Amygdala (tissue), 56 donors: Measurements from ENCODE around the gene PRKAB2.
"Not testable (repeated sequence)": the region's sequence is repeated elsewhere in the genome, so short reads cannot be mapped to it uniquely, and the experiment has no call there.

Source experiments
- DNase-seq, 56 donors: peaks; one replicate each; lab custom pipeline; 2025; lab: John Stamatoyannopoulos, UW

PRKAB2 gene

DNA sequence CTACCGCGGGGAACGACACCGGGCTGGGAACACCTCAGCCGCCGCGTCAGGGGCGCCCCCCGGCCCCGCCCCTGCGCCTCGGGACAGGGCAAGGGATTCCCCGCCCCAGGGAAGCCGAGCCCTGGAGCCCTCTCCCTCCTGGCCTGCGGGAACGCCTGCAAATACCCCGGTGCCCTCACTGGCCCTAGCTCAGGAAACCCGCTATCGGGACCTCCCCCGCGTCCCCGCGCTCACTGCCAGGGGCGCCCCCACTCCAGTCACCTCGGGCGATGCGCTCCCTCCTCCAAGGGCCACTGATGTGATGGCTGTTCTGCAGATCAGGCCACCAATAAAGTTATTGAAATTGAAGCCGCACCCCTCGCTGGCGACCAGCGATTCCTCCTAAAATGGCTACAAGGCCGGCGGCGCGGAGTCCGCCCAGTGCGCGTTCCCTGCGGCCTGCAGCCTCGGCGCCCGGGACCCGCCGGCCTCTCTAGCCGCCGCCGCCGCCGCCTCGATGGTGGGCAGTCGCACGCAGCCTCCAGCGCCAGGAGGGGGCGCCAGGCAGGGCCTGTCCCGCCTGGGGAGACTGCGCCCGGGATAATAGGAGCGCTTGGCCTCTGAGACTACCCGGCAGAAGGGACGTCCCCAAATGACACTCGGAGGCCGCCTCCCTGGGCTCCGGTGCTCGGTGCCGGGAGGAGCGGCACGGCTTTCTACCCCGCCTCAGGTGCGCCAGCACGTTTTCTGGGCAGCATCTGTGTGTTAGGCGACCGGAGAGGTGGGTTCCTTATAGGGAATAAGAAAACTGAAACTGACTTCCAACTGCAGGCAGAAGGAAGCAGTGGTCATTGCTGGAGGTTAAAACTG is at the start of gene PRKAB2:
PRKAB2 (minus strand) TSS at position 303 of the 849 bp plus-strand sequence. CDS start 326 bp downstream, outside the sequence.
- peak; percentile 72 to 99 (median 92) for DNase-seq

DNA sequence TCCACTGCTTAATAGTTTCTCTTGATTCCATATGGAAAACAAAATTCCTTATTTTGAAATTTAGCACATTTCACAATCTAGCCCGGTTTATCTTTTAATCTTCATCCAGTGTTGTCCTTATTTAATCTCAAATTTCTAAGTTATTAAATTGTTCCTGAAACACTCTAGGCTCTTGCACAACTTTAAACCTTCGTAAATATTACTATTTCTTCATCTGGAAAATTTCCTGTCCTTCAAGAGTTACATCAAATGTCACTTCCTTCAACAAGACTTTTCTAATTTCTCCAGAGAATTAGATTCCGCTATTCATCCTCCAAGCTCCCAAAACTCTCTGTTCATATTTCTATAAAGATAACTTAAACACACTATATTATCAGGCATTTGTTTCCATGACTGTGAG is 46.3 kb upstream of the PRKAB2 start:
- DNase-seq = no peak

- DNase-seq = no peak
Observed at GRCh38 chr1:147217141-147217540, 44.9 kb upstream of the PRKAB2 start.

GRCh38 chr1:147216124-147216523 is 43.9 kb upstream of the PRKAB2 start:
- no peak for DNase-seq

DNA sequence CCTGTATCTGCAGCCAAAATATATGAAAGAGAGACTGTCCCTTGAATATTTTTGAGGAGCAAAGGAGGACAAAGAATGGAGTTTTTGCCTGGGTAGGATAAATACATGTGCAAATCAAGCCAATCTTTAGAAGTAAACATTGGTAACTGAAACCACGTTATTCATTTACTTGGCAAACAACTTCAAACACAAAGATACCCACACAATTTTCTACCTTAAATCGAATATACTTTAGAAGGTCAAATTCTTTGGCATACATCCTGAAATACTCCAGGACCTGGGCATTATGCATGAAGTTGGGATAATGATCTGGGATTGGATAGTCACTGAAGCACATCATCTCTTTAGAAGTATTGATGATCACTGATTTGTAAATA is 43.3 kb upstream of the PRKAB2 start:
- DNase-seq = no peak

DNA sequence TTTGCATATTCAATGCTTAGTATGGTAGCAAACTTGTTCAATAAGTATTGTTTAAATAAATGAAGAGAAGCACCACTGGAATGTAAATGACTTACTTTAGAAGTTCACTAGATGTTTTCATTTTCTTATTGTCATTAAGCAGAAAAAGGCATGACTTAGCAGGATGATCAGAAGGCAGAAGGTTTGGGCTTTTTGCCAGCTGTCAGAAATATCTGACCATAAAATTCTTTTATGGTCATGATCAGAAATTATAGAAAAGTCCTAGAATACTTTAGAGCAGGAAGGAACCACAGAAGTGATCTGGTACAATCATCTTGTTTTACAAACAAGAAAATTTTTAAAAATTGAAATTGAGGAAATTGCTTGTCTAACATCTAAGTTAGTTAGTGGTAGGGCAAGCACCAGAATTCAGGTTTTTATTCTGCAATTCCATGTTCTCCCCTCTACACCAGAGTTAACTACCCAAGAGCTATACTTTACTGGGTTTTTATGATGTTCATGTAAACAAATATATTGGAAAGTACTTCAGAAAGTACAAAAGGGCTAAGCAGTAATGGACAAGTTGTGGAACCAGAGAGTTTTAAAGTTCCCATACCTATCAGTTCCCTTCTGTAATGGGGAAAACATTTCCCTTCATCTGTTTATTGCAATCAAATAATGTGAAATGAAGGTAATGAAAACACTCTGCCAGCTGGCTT is 42.7 kb upstream of the PRKAB2 start:
- DNase-seq = no peak

GRCh38 chr1:147214325-147214724 is 42.1 kb upstream of the PRKAB2 start:
- DNase-seq = no peak

DNA sequence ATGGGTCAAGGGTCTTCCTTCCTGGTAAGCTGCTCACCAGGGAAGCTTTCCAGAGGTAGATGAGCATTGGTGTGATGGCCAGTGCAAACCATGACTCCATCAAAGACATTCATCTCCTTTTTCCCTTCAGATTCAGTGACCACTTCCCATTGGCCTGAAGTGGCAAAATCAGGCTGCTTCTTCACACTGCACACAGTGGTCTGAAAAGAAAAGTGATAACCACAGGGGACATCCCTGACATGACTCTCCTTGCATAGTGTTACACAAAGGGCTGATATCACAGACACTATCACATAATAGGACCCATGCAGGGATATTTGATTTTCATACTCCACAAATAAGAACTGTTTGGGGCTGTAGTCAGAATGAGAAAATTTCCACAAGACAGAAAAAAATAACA is 41.0 kb upstream of the PRKAB2 start:
- no peak for DNase-seq

- DNase-seq = no peak
Observed at GRCh38 chr1:147211577-147211976, 39.3 kb upstream of the PRKAB2 start.

GRCh38 chr1:147210987-147211386 is 38.7 kb upstream of the PRKAB2 start:
- no peak for DNase-seq

DNA sequence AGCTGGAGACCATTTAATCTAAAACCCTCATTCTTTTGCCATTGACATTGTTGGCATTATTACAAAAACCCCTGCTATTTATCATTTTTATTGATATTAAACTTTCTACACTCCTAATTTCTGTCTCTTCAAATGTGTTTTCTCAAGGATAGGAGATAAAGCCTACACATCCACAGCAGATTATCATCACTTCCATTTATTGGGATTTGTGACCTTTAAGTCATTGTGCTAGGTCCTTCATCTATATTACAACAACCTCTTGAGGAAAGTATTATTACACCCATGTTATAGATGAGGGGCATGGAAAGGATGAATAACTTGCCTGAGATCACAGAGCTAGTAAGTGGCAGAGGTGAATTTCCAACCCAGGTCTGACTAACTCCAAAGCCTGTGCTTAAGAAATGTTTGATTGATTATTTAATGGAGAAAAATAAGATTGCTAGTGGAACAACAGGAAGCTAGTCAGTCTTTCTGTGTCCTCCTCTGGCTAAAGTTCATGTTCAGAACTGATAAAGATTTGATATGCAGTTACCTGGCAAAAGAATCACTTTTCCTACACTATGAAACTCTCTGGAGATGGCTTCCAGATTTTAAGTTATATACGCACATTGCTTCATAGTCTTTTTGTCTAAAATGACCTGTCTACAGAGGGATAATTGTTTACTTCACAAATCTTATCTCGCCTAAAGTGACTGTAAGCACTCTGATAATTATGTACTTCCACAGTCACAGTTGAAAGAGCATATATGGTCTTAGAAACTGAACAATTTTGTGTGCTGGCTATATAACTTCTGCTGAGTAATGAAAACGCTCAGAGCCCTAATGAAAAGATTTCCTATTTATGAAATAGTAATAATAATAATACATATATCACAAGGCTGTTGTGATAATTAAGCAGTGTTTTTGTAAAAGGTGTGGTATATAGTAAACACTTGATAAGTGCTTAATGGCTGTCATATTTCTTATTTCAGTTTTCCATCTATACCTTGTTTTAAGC is 37.9 kb upstream of the PRKAB2 start:
- no peak for DNase-seq

GRCh38 chr1:147208619-147209018 is 36.3 kb upstream of the PRKAB2 start:
- DNase-seq = no peak

- DNase-seq = no peak
Observed at GRCh38 chr1:147207192-147207591, 34.9 kb upstream of the PRKAB2 start.

DNA sequence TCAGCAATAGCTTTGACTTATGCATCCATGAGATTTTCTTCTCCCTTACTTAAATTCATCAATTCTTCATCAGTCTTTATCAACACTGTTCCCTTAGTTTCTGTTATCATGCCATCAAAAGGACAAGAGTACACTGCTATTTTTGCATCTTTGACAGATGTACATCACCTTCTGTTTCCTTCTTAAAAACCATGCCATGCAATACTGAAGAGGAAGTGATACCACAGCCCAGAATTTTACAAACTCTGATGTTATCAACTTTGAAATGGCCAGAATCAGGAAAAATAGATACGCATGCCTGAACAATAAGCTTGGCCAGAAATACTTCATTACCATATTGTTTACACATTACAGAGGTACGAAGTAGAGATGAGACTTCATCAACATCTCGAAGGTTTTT is 31.8 kb upstream of the PRKAB2 start:
- DNase-seq = no peak

- DNase-seq = no peak
Observed at GRCh38 chr1:147202576-147202975, 30.3 kb upstream of the PRKAB2 start.

DNA sequence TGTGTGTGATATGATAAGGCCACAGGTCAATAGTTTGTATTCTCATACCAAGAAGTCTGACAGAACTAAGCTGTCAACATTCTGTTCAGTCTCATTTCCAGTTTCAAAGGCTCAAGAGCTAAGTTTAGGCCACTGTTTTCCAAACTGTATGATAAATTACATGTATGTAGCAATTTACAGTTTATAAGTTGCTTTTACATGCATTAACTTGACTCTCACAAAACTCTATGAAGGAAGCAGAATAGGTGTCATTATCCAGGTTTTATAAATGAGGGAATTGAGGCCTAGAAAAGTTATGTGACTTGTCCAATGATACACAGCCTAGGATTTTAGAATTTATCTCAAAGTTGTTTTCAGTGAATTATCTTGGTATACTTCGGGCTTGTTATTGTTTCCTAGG is 29.5 kb upstream of the PRKAB2 start:
- no peak for DNase-seq

DNA sequence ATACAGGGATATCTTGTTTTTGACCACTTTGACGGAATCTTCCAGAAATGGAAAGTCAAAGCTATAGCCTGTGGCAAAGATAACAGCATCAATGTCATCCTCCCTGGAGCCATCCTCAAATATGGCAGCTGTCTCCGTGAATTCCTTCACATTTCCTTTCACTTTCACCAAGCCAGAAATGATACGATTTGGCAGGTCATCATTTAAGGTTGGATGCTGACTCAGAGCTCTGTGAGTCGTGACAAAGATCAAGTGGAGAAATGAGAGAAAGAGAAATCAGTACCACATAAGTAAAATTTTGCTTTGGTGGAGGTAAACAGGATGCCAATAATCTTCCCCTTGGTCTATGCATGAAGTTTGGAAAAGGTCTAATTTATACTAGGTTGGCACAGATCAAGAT is 29.0 kb upstream of the PRKAB2 start:
- DNase-seq = no peak

DNA sequence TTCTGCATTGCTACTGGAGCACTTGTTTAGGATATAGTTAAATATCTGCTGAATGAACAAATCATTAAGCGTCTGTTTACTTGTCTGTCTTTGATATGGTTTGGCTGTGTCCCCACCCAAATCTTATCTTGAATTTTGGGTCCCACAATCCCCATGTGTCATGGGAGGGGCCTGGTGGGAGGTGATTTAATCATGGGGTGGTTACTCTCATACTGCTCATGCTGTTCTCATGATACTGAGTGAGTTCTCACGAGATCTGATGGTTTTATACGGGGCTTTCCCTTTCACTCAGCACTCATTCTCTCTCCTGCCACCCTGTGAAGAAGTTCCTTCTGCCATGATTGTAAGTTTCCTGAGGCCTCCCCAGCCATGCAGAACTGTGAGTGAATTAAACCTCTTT is 25.1 kb upstream of the PRKAB2 start:
- DNase-seq = not testable (repeated sequence)

DNA sequence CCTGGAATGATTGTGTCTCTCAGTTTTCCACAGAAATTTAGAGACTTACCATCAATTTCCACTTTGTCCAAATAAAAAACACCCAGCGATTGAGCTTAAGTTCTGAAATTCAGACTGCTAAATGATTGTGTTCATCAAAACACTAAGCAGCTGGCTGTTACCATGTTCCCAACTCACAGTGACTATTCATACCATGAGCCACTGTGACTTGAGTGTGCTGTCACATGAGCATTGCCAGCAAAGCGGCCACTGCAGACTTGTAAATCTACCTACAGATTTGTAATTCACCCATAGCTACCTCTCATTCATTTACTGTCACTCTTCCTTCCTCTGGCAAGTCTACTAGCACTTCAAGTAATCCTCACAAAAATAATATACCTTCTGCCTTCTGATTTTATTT is 17.2 kb upstream of the PRKAB2 start:
- peak in 5 of 56 donors; percentile 0 to 24 (median 1) for DNase-seq

DNA sequence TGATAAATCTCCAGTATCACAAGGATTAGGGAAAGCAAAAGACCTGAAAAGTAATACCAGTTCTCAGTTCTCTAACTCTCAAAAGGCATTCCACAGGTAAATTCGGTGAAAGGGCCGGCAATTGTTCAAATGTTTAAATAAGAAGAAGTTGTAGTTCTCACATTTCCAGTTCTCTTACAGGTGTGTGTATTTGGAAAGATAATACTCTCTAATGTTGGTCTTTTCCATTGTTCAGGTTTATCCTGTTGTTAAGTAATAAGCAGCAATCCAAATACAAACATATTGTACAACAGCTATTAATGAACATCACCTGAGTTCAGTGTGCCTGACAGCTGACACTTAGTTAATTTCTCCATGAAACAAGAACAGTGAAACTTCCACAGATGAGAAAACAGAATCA is 13.2 kb upstream of the PRKAB2 start:
- no peak for DNase-seq
